ENCODE measurements around the gene GCDH.
"Not testable (repeated sequence)": the region's sequence is repeated elsewhere in the genome, so short reads cannot be mapped to it uniquely, and the experiment has no call there.

GCDH gene

GRCh38 chr19:12912571-12912970, 21.6 kb downstream of the GCDH start:
- no peak for DNase-seq

GRCh38 chr19:12913011-12913561, 22.1 kb downstream of the GCDH start:
- no peak for DNase-seq

GRCh38 chr19:12913851-12914690, 23.1 kb downstream of the GCDH start:
- DNase-seq, result no peak

GRCh38 chr19:12915860-12916259, 24.9 kb downstream of the GCDH start:
- not testable (repeated sequence) for DNase-seq

GRCh38 chr19:12918253-12918652, 27.3 kb downstream of the GCDH start:
- no peak for DNase-seq

- DNase-seq, result no peak
These were observed 30.1 kb downstream of the GCDH start for GRCh38 chr19:12921047-12921446.

- no peak for DNase-seq
These were observed 32.0 kb downstream of the GCDH start for GRCh38 chr19:12922959-12923358.

- DNase-seq, result no peak
These were observed 33.8 kb downstream of the GCDH start for GRCh38 chr19:12924621-12925310.

- DNase-seq, result no peak
These were observed 39.2 kb downstream of the GCDH start for GRCh38 chr19:12930002-12930645.

GRCh38 chr19:12932392-12933286, 41.7 kb downstream of the GCDH start:
- DNase-seq, result no peak

- DNase-seq, result peak; percentile 81
These were observed 42.5 kb downstream of the GCDH start, which contains the start of gene FARSA for GRCh38 chr19:12933287-12934072. FARSA (minus strand) TSS chr19:12933711; CDS start chr19:12933696, 15 bp downstream.

- no peak for DNase-seq
These were observed 44.1 kb downstream of the GCDH start for GRCh38 chr19:12935071-12935470.

- DNase-seq, result no peak
These were observed 45.6 kb downstream of the GCDH start for GRCh38 chr19:12936582-12936981.

GRCh38 chr19:12937093-12937926, 46.4 kb downstream of the GCDH start:
- peak; percentile 81 for DNase-seq

GRCh38 chr19:12937927-12938778, 47.2 kb downstream of the GCDH start, which contains the start of gene CALR:
CALR (plus strand) TSS chr19:12938609; CDS start chr19:12938680, 71 bp downstream.
- peak; percentile 99 for DNase-seq

GRCh38 chr19:12938779-12939601, 48.0 kb downstream of the GCDH start:
- DNase-seq, result no peak

- no peak for DNase-seq
These were observed 49.0 kb downstream of the GCDH start for GRCh38 chr19:12939975-12940423.

GRCh38 chr19:12940897-12941296, 49.9 kb downstream of the GCDH start:
- no peak for DNase-seq

Measured in GDM1 (cell line).